HepG2 (cell line): ENCODE measurements around the gene SPATA25. TPM values are rescaled to one million over a fixed set of nuclear protein-coding genes. Genes with fewer than 3 reads are reported as not detected.

Experiments
- ATAC-seq: fragments of 200-7000 bp; cut with Tn5 transposase; 3 replicates; pipeline ENCODE4 v1.9.1; 2020; ENCODE audit warnings: mild to moderate bottlenecking, moderate library complexity
- BruUV-seq: library from RNA; stranded (reverse); fragments of 400-500 nt; replicated peaks from 2 replicates; lab custom pipeline; 2021; lab: Mats Ljungman, UMichigan
- CTCF ChIA-PET: fragments of 300-600 bp; formaldehyde crosslinking; extraction: SDS; loops from one replicate; lab custom pipeline; 2021; ENCODE audit warnings: low total read pairs, inconsistent platforms, low intra/inter-chr PET ratio; lab: Yijun Ruan, JAX
- POLR2A ChIA-PET: fragments of 350-600 bp; sonication (Branson Sonifier 250); formaldehyde crosslinking; loops from one replicate; lab custom pipeline; 2020; ENCODE audit warnings: antibody characterized with exemption, inconsistent platforms; lab: Yijun Ruan, JAX
- DNase-seq: peaks from one replicate; pipeline ENCODE4 v3.0.0-alpha.2; 2015; ENCODE audit warnings: low spot score
- FAIRE-seq: peaks from 3 replicates; lab custom pipeline; 2011; peaks lifted over from hg19 to GRCh38; lab: Jason Lieb, UNC
- H2AFZ ChIP-seq: one replicate; pipeline ENCODE4 v1.6.1; 2011; ENCODE audit warnings: low read length, inconsistent platforms
- H3K27ac ChIP-seq: fragments of 300-600 bp; 3 replicates; pipeline ENCODE4 v1.8.0; 2011; ENCODE audit warnings: mixed run types, mild to moderate bottlenecking, mixed read lengths, low read length, inconsistent platforms; ENCODE audit not compliant: insufficient read depth; ENCODE audit errors: extremely low read length
- H3K27me3 ChIP-seq, 2 experiments: fragments of 200-600 bp in 1 of 2; 2 replicates in 1 of 2; 3 replicates in 1 of 2; pipeline versions ENCODE4 v1.6.0 to v1.8.0; 2011; ENCODE audit warnings: low read length in 2 of 2, mild to moderate bottlenecking in 2 of 2, moderate library complexity in 2 of 2, inconsistent platforms in 1 of 2; ENCODE audit not compliant: insufficient read depth in 2 of 2, control insufficient read depth in 1 of 2
- H3K36me3 ChIP-seq, 2 experiments: fragments of 200-600 bp in 1 of 2; replicated peaks in 1 of 2; 2 replicates in 1 of 2; 3 replicates in 1 of 2; pipeline versions ENCODE4 v1.5.1 to v1.8.0; 2011; ENCODE audit warnings: low read length in 2 of 2, inconsistent platforms in 1 of 2; ENCODE audit not compliant: insufficient read depth in 2 of 2, control insufficient read depth in 1 of 2
- H3K4me1 ChIP-seq: 2 replicates; pipeline ENCODE4 v1.5.1; 2012; ENCODE audit warnings: low read length, inconsistent platforms; ENCODE audit not compliant: insufficient read depth
- H3K4me2 ChIP-seq: 2 replicates; pipeline ENCODE4 v1.6.0; 2011; ENCODE audit warnings: low read depth, low read length, inconsistent platforms
- H3K4me3 ChIP-seq, 3 experiments: fragments of 200-600 bp in 1 of 3; sonication (generic), shearing (Covaris generic) in 1 of 3; replicated peaks in 1 of 3; 2 replicates each; pipeline ENCODE4 v1.5.1; 2011 to 2016; ENCODE audit warnings: low read length in 3 of 3, inconsistent platforms in 2 of 3, low read depth in 2 of 3, mild to moderate bottlenecking in 2 of 3, control low read depth in 1 of 3, mixed read lengths in 1 of 3; ENCODE audit not compliant: insufficient read depth in 1 of 3
- H3K79me2 ChIP-seq: one replicate; pipeline ENCODE4 v1.6.1; 2011; ENCODE audit warnings: low read length, inconsistent platforms; ENCODE audit not compliant: insufficient read depth
- H3K9ac ChIP-seq: 2 replicates; pipeline ENCODE4 v1.6.0; 2011; ENCODE audit warnings: mild to moderate bottlenecking, low read depth, low read length, inconsistent platforms; ENCODE audit not compliant: insufficient read depth
- H3K9me3 ChIP-seq: 2 replicates; pipeline ENCODE4 v1.5.1; 2012; ENCODE audit warnings: mild to moderate bottlenecking, low read length
- H4K20me1 ChIP-seq: 2 replicates; pipeline ENCODE4 v1.6.0; 2011; ENCODE audit warnings: inconsistent platforms, mild to moderate bottlenecking, low read length, moderate library complexity; ENCODE audit not compliant: insufficient read depth
- HES4 ChIP-seq: sonication (generic); formaldehyde crosslinking; IDR thresholded peaks from 2 replicates; pipeline ENCODE4 v1.9.0; 2021; ENCODE audit warnings: mild to moderate bottlenecking, missing genetic modification reagents, borderline replicate concordance
- JUN ChIP-seq: sonication (generic); formaldehyde crosslinking; IDR thresholded peaks from 2 replicates; pipeline ENCODE4 v1.4.0; 2020; ENCODE audit warnings: mild to moderate bottlenecking, missing genetic modification reagents
- PHF21A ChIP-seq: sonication (generic); formaldehyde crosslinking; IDR thresholded peaks from 2 replicates; pipeline ENCODE4 v1.5.0; 2020; ENCODE audit warnings: mild to moderate bottlenecking, missing genetic modification reagents
- POLR2A ChIP-seq, 2 experiments: IDR thresholded peaks; 2 replicates each; pipeline ENCODE4 v1.6.1; 2011; ENCODE audit warnings: low read depth in 2 of 2, low read length in 2 of 2, mild to moderate bottlenecking in 1 of 2, moderate library complexity in 1 of 2; ENCODE audit not compliant: insufficient read depth in 1 of 2
- POLR2G ChIP-seq: fragments of 200-400 bp; formaldehyde crosslinking; IDR thresholded peaks from 2 replicates; pipeline ENCODE4 v1.6.1; 2018; ENCODE audit warnings: mild to moderate bottlenecking, low read depth, low read length, moderate library complexity
- SMAD3 ChIP-seq: sonication (generic); formaldehyde crosslinking; IDR thresholded peaks from 2 replicates; pipeline ENCODE4 v1.4.0; 2020; ENCODE audit warnings: missing genetic modification reagents
- THAP9 ChIP-seq: sonication (generic); formaldehyde crosslinking; IDR thresholded peaks from 2 replicates; pipeline ENCODE4; 2020; ENCODE audit warnings: missing genetic modification reagents, mild to moderate bottlenecking, borderline replicate concordance
- ZC3H13 ChIP-seq: sonication (generic); formaldehyde crosslinking; IDR thresholded peaks from 2 replicates; pipeline ENCODE4 v1.8.1; 2023; ENCODE audit warnings: mild to moderate bottlenecking, missing genetic modification reagents, moderate library complexity
- ZNF224 ChIP-seq: sonication (generic); formaldehyde crosslinking; IDR thresholded peaks from 2 replicates; pipeline ENCODE4 v1.5.0; 2020; ENCODE audit warnings: mild to moderate bottlenecking, missing genetic modification reagents
- ZNF280B ChIP-seq: sonication (generic); formaldehyde crosslinking; IDR thresholded peaks from 2 replicates; pipeline ENCODE4 v1.5.0; 2020; ENCODE audit warnings: missing genetic modification reagents, mild to moderate bottlenecking, borderline replicate concordance
- ZNF337 ChIP-seq: sonication (generic); formaldehyde crosslinking; IDR thresholded peaks from 2 replicates; pipeline ENCODE4 v1.5.1; 2020; ENCODE audit warnings: missing genetic modification reagents, low read depth, mild to moderate bottlenecking, borderline replicate concordance
- ZNF430 ChIP-seq: sonication (generic); formaldehyde crosslinking; IDR thresholded peaks from 2 replicates; pipeline ENCODE4 v1.9.0; 2021; ENCODE audit warnings: mild to moderate bottlenecking, missing genetic modification reagents
- ZNF687 ChIP-seq: sonication (generic); formaldehyde crosslinking; IDR thresholded peaks from 2 replicates; pipeline ENCODE4 v1.5.1; 2020; ENCODE audit warnings: mild to moderate bottlenecking, missing genetic modification reagents, moderate library complexity
- ZNF780A ChIP-seq: sonication (generic); formaldehyde crosslinking; IDR thresholded peaks from 2 replicates; pipeline ENCODE4 v1.8.0; 2022; ENCODE audit warnings: mild to moderate bottlenecking, missing genetic modification reagents, moderate library complexity
- ZNF891 ChIP-seq: sonication (generic); formaldehyde crosslinking; IDR thresholded peaks from 2 replicates; pipeline ENCODE4 v1.5.0; 2020; ENCODE audit warnings: mild to moderate bottlenecking, missing genetic modification reagents
- WGBS: methylation state at CpG from one replicate; pipeline ENCODE4 v1.1.6; 2017; ENCODE audit warnings: low lambda C conversion rate; 5-methylcytosine and 5-hydroxymethylcytosine counted together
- in situ Hi-C: cut with HindIII; loops from 2 replicates; pipeline ENCODE4 v1.10.0; 2017; ENCODE audit warnings: low pct_unique_long_range_greater_than_20kb; ENCODE audit not compliant: extremely low pct_ligation_motif_present
- intact Hi-C: fragments of 100-400 bp; cut with micrococcal nuclease; formaldehyde crosslinking; loops from one replicate; pipeline ENCODE4 v1.10.0; 2022; ENCODE audit not compliant: unreplicated experiment
- polyA plus RNA-seq, 8 experiments: library from polyadenylated mRNA; depleted of rRNA in 3 of 8; stranded (reverse) in 7 of 8; unstranded in 1 of 8; fragments of >200 nt; fragmentation: Illumina TruSeq in 4 of 8; extraction: Trizol in 4 of 8; gene quantifications; 2 replicates each; pipeline versions ENCODE4 v1.2.1 to v1.2.3, GENCODE V29; 2011 to 2016; ENCODE audit warnings: low read depth in 4 of 8, missing spikeins in 1 of 8, mixed read lengths in 1 of 8; ENCODE audit not compliant: insufficient read depth in 1 of 8
- total RNA-seq, 5 experiments: library from RNA; depleted of rRNA; stranded (reverse); fragments of >200 nt; fragmentation: Illumina TruSeq; extraction: Trizol; gene quantifications; 2 replicates each; pipeline ENCODE4 v1.2.3, GENCODE V29; 2016; ENCODE audit warnings: low read depth in 1 of 5

Gene SPATA25
- total and polyA plus RNA-seq, 2 of the 13 experiments (the other 11 are each of a cell fraction or from before 2014, with no cell fraction given), result 4.8 to 7.6 TPM

- ATAC-seq, result no peak
- CTCF ChIA-PET, result interaction anchor here (2.6 kb wide), 1 partner anchor 74 kb away, joined by 19 read pairs; no protein-coding TSS in a partner anchor
- POLR2A ChIA-PET, result interaction anchor here (1.0 to 8.1 kb wide), 10 partner anchors 7 to 57 kb away, joined by 3 to 164 read pairs (median 57); partner anchors contain the start of genes PCIF1, PLTP, SNX21 and ZSWIM1
- in situ Hi-C loops, result no loop called here
- Histone ChIP-seq H3K4me1 (peaks cover 53% of the 10 kb centered on the region), H3K9me3 (no peaks in the 10 kb centered on the region), H3K36me3 (peaks cover 17 to 42% of the 10 kb centered on the region in 2 experiments; a peak in 4 of 5 replicates), H3K27me3 (no peaks in the 10 kb centered on the region), H2AFZ (no peak overlapping the region), H3K79me2 (peaks cover 32% of the 10 kb centered on the region), H3K9ac (peak overlapping the region; percentile 87), H3K4me3 (0 out of 6 replicates have a peak overlapping the region, but pooled peaks of 1 of the 3 experiments have one; percentile 98), H4K20me1 (no peaks in the 10 kb centered on the region), H3K4me2 (peak overlapping the region; percentile 85), H3K27ac (no peak overlapping the region)
- DNase-seq, result no peak
- 90% methylated on average over 3 of the region's 3 CpGs for WGBS
- BruUV-seq, result no TSS peak
- no peak for FAIRE-seq
- intact Hi-C loops, result loop anchor here (10.0 kb wide), 1 partner anchor 94 kb away; the partner anchor contains the start of genes DNTTIP1 and WFDC3
- peak; percentile 30; the same call in 1 of the 2 replicates for TF ChIP-seq POLR2G
- TF ChIP-seq THAP9 (CRISPR knock-in tag), result 0 out of 2 replicates have a peak, but pooled peaks have one; percentile 40
- 0 out of 2 replicates have a peak, but pooled peaks have one; percentile 14 for TF ChIP-seq PHF21A (CRISPR knock-in tag)
- 0 out of 2 replicates have a peak, but pooled peaks have one; percentile 17 for TF ChIP-seq JUN (CRISPR knock-in tag)
- TF ChIP-seq ZNF280B (CRISPR knock-in tag), result peak; percentile 57; the same call in 1 of the 2 replicates
- TF ChIP-seq ZNF224, result no peak; the same call in 1 of the 2 replicates
- TF ChIP-seq ZNF687 (CRISPR knock-in tag), result peak; percentile 33; the same call in 1 of the 2 replicates
- TF ChIP-seq POLR2A (IDR thresholded peaks at IDR 0.05; ENCODE audit: insufficient read depth in 1 of 2, low read depth in 2 of 2, low read length in 2 of 2), result peak; percentile 28 to 38; a peak in 2 of 4 replicates
- TF ChIP-seq ZNF430 (CRISPR knock-in tag), result 0 out of 2 replicates have a peak, but pooled peaks have one; percentile 14
- no peak for TF ChIP-seq ZNF780A (CRISPR knock-in tag)
- TF ChIP-seq SMAD3 (CRISPR knock-in tag), result no peak
- TF ChIP-seq ZC3H13 (CRISPR knock-in tag), result peak; percentile 57; the same call in 1 of the 2 replicates
- peak; percentile 73; the same call in 1 of the 2 replicates for TF ChIP-seq ZNF891 (CRISPR knock-in tag)
- no peak for TF ChIP-seq ZNF337 (CRISPR knock-in tag)
- TF ChIP-seq HES4 (CRISPR knock-in tag), result peak; percentile 38; the same call in 1 of the 2 replicates
Observed at GRCh38 chr20:45888681-45889080, 1.3 kb upstream of the SPATA25 start.
